ENCODE data around the gene MAGI2. TPM values are rescaled to one million over a fixed set of nuclear protein-coding genes. Genes with fewer than 3 reads are reported as not detected.

Gene MAGI2
- total RNA-seq, 1 donor from 2014 or later: 64.2 TPM

GRCh38 chr7:78463039-78463438 lies 990.4 kb downstream of the MAGI2 start:
- no peak for DNase-seq
- TF ChIP-seq CTCF (IDR thresholded peaks at IDR 0.05; ENCODE audit: partially characterized antibody, unreplicated experiment): no peak
- Mint-ChIP-seq H3K27ac (ENCODE audit: unreplicated experiment) (no peak overlapping the region), H3K9me3 (ENCODE audit: unreplicated experiment) (no peaks in the 10 kb centered on the region), H3K4me1 (ENCODE audit: low read depth, unreplicated experiment) (peaks cover 11% of the 10 kb centered on the region), H3K4me3 (ENCODE audit: unreplicated experiment) (no peak overlapping the region), H3K36me3 (ENCODE audit: unreplicated experiment) (no peaks in the 10 kb centered on the region), H3K27me3 (ENCODE audit: unreplicated experiment) (peaks cover 2% of the 10 kb centered on the region)

- H3K27ac Mint-ChIP-seq (ENCODE audit: unreplicated experiment): no peak overlapping the region
- no peak overlapping the region for H3K4me3 Mint-ChIP-seq (ENCODE audit: unreplicated experiment)
- H3K9me3 Mint-ChIP-seq (ENCODE audit: unreplicated experiment): no peaks in the 10 kb centered on the region
- H3K36me3 Mint-ChIP-seq (ENCODE audit: unreplicated experiment): no peaks in the 10 kb centered on the region
- no peak for DNase-seq
- peaks cover 4% of the 10 kb centered on the region for H3K27me3 Mint-ChIP-seq (ENCODE audit: unreplicated experiment)
- peaks cover 3% of the 10 kb centered on the region for H3K4me1 Mint-ChIP-seq (ENCODE audit: low read depth, unreplicated experiment)
- TF ChIP-seq CTCF (IDR thresholded peaks at IDR 0.05; ENCODE audit: partially characterized antibody, unreplicated experiment): no peak
These were observed 1002.8 kb downstream of the MAGI2 start for GRCh38 chr7:78450706-78451105.

GRCh38 chr7:78448911-78449310 lies 1004.6 kb downstream of the MAGI2 start:
- peaks cover 3% of the 10 kb centered on the region for H3K4me1 Mint-ChIP-seq (ENCODE audit: low read depth, unreplicated experiment)
- no peak overlapping the region for H3K4me3 Mint-ChIP-seq (ENCODE audit: unreplicated experiment)
- TF ChIP-seq CTCF (IDR thresholded peaks at IDR 0.05; ENCODE audit: partially characterized antibody, unreplicated experiment): no peak
- H3K27me3 Mint-ChIP-seq (ENCODE audit: unreplicated experiment): peaks cover 2% of the 10 kb centered on the region
- H3K36me3 Mint-ChIP-seq (ENCODE audit: unreplicated experiment): no peaks in the 10 kb centered on the region
- no peaks in the 10 kb centered on the region for H3K9me3 Mint-ChIP-seq (ENCODE audit: unreplicated experiment)
- H3K27ac Mint-ChIP-seq (ENCODE audit: unreplicated experiment): no peak overlapping the region
- no peak for DNase-seq

GRCh38 chr7:78444267-78444666 lies 1009.2 kb downstream of the MAGI2 start:
- DNase-seq: no peak
- no peak for TF ChIP-seq CTCF (IDR thresholded peaks at IDR 0.05; ENCODE audit: partially characterized antibody, unreplicated experiment)
- H3K4me1 Mint-ChIP-seq (ENCODE audit: low read depth, unreplicated experiment): peaks cover 5% of the 10 kb centered on the region
- no peaks in the 10 kb centered on the region for H3K36me3 Mint-ChIP-seq (ENCODE audit: unreplicated experiment)
- no peaks in the 10 kb centered on the region for H3K27me3 Mint-ChIP-seq (ENCODE audit: unreplicated experiment)
- no peaks in the 10 kb centered on the region for H3K9me3 Mint-ChIP-seq (ENCODE audit: unreplicated experiment)
- H3K27ac Mint-ChIP-seq (ENCODE audit: unreplicated experiment): no peak overlapping the region
- no peak overlapping the region for H3K4me3 Mint-ChIP-seq (ENCODE audit: unreplicated experiment)

GRCh38 chr7:78443811-78444210 lies 1009.7 kb downstream of the MAGI2 start:
- Mint-ChIP-seq H3K4me3 (ENCODE audit: unreplicated experiment) (no peak overlapping the region), H3K27me3 (ENCODE audit: unreplicated experiment) (no peaks in the 10 kb centered on the region), H3K36me3 (ENCODE audit: unreplicated experiment) (no peaks in the 10 kb centered on the region), H3K27ac (ENCODE audit: unreplicated experiment) (no peak overlapping the region), H3K4me1 (ENCODE audit: low read depth, unreplicated experiment) (peaks cover 5% of the 10 kb centered on the region), H3K9me3 (ENCODE audit: unreplicated experiment) (no peaks in the 10 kb centered on the region)
- TF ChIP-seq CTCF (IDR thresholded peaks at IDR 0.05; ENCODE audit: partially characterized antibody, unreplicated experiment): peak; percentile 22
- DNase-seq: no peak

All from glutamatergic neuron (in vitro differentiated cells).